Prostate gland (tissue), 1 donor: ENCODE data around the gene GNE.

ENCODE experiments used
- POLR2A ChIP-seq: fragments of 450-650 bp; IDR thresholded peaks from one replicate; pipeline ENCODE4 v1.6.1; 2016; ENCODE audit warnings: antibody characterized with exemption, mild to moderate bottlenecking
- POLR2AphosphoS5 ChIP-seq: sonication (generic); formaldehyde crosslinking; IDR thresholded peaks from one replicate; pipeline ENCODE4 v1.6.1; 2017; ENCODE audit warnings: antibody characterized with exemption

DNA sequence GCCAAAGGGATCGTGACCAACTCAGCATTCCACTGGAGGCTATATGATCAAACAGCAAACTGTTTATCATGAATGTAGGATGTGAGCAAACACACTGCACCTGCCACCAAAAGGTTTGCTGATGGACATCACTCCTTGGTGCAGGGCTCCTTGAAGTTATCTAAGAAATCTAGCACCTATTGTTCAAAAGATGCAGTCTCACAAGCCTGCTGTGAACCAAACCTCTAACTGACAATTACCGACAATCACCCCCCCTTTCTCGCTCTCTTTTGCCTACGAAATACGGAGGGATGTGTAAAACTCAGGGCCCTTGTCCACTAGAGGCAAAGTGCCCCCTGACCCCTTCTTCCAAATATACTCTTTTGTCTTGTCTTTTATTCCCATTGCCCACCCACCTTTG is 70.0 kb downstream of the GNE start:
- TF ChIP-seq POLR2A (no peak), POLR2AphosphoS5 (no peak)
